Ramos (cell line): ENCODE measurements around the gene ANKRD53.
"Not testable (repeated sequence)": the region's sequence is repeated elsewhere in the genome, so short reads cannot be mapped to it uniquely, and the experiment has no call there.

Experiments used
- in situ Hi-C: fragments of 300-500 bp; cut with MboI; formaldehyde crosslinking; loops from one replicate; pipeline ENCODE4 v1.14.3; 2022; ENCODE audit warnings: low sequenced_read_pairs; ENCODE audit not compliant: unreplicated experiment

Gene ANKRD53

GRCh38 chr2:71003966-71004755, 25.7 kb downstream of the ANKRD53 start:
- in situ Hi-C loops, result no loop called here

GRCh38 chr2:71004857-71005256, 26.4 kb downstream of the ANKRD53 start:
- in situ Hi-C loops, result no loop called here

DNA sequence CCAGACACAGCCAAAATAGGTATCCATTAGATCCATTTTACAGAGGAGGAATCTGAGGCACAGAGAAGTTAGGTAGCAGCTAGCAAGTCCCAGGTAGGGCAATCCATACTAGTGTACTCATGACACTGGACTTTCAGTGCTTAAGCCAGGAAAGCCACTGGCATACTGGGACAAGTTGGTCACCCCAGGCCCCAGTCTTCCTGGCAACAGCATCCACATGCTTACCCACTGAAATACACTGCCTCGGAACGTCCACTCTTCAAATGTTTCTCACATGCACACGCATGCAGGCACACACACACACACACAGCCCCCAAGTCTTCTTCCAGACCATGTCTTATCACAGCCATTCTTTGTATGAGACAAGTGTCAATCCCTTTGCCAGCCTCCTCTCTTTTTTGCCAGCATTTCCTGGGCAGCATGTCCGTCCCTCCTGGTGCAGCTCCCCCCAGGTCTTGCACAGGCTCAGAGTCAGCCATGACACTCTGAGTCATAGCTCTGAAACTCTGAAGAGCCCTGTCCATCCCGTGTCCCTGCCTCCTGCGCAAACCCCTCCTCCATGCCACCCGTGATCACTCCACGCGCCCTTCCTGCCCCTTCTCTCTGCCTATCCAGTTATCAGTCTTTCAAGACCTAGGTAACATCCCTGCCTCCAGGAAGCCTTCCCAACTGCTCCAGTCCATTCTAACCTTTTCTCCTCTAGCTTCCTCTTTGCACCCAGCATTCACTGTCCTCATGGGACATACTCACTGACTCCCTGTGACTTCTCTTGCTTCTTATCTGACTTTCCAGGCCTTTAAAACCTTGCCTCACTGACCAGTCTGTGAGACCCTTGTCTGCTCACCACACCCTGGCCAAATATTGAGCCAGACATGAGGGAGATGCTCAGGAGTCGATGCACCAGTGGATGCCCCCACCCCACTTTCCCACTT, 27.1 kb downstream of the ANKRD53 start:
- in situ Hi-C loops, result no loop called here

GRCh38 chr2:71006323-71006722, 27.9 kb downstream of the ANKRD53 start:
- in situ Hi-C loops, result no loop called here

DNA sequence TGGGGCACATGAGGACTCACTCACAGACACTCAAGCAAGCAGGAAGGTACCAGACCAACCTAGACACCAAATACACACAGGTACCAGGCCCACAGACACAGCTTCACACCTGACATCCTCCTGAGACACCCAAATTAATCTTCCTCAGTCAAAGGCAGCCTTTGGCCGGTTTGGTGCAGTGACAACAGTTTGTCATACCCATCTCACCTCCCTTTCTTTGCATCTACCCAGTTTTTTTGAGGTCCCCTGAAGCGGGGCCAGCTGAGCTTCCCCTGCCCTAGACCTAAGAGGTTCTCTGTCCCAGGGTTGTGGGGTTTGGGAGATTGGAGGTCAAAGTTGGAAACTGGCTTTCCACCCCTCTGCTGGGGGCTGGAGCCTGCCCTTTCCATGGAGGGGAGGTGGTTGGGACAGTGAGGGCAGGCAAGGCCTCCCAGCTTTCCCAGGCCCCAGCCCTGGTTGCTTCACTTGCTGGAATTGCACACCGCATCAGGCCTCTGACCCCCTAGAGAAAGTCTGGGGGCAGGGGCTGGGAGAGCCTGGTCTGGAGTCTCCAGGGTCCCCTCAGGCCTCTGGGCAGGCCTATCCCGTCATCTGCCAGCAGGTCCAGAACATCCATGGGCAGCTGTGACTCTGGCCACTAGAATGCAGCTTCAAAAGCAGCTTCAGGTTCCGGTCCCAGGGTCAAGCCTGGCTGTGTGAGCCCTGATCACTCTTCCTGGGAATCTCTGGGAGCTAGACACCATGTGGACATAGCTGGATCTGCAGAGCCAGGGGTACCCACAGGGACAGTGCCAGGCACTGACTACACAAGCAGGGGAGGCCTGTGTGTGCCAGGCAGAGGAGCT, 28.7 kb downstream of the ANKRD53 start:
- in situ Hi-C loops, result no loop called here

GRCh38 chr2:71008342-71008741, 29.9 kb downstream of the ANKRD53 start:
- in situ Hi-C loops, result no loop called here

GRCh38 chr2:71011786-71012185, 33.4 kb downstream of the ANKRD53 start:
- in situ Hi-C loops, result not testable (repeated sequence)

DNA sequence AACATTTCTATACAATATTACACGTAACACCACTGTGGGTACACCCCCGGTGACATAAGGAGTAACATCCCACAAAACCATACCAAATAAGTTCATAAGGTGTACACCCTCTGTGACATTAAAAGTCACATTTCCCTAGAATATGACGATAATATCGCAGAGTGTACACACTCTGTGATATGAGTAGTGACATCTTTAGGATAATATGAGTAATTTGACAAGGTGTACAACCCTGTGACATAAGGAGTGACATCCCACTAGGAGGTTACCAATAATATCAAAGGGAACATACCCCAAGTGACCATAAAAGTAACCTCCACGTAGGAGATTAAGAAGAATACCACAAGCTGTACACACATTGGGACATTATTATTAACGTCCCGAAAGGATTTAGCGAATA, 40.2 kb downstream of the ANKRD53 start:
- in situ Hi-C loops, result no loop called here

DNA sequence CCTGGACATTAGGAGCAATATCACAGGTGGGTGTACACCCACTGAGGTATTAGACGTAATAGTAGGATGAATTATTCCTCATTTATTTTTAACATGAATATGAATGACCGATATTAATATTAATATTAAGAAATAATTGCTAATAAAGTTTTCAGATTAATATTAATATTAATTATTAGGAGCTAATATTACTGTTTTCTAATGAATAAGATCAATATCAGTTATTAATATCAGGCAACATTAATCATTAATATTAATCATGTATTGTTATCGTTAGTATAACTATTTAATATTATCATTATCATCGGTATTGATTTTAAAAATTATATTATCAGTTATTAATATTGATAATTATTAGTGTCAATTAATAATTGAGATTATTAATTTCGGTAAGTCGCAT, 41.6 kb downstream of the ANKRD53 start:
- in situ Hi-C loops, result loop anchor here (10.0 kb wide), 1 partner anchor 135 kb away; no protein-coding TSS in a partner anchor

DNA sequence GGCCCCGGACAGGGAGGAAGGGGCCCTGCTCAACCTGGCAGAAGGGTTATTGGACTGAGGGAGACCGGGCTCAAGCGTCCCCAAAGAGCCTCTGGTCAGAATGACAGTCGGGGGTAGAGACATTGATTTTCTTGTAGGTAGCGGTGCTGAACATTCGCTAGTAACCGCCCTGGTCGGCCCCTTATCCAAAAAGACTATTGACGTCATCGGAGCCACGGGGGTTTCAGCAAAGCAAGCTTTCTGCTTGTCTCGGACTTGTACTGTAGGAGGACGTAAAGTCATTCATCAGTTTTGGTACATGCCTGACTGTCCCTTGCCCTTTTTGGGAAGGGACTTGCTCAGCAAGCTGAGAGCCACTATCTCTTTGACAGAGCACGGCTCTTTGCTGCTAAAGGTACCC, 43.0 kb downstream of the ANKRD53 start:
- in situ Hi-C loops, result loop anchor here (10.0 kb wide), 1 partner anchor 133 kb away; no protein-coding TSS in a partner anchor

- in situ Hi-C loops, result loop anchor here (10.0 kb wide), 1 partner anchor 131 kb away; no protein-coding TSS in a partner anchor
Measured at GRCh38 chr2:71023553-71024243, 45.3 kb downstream of the ANKRD53 start.
